ENCODE data around the gene SPIRE1. TPM values are rescaled to one million over a fixed set of nuclear protein-coding genes. Genes with fewer than 3 reads are reported as not detected.

SPIRE1 gene
- polyA plus RNA-seq, 3 donors, result 31.1 to 35.8 (median 34.6) TPM

DNA sequence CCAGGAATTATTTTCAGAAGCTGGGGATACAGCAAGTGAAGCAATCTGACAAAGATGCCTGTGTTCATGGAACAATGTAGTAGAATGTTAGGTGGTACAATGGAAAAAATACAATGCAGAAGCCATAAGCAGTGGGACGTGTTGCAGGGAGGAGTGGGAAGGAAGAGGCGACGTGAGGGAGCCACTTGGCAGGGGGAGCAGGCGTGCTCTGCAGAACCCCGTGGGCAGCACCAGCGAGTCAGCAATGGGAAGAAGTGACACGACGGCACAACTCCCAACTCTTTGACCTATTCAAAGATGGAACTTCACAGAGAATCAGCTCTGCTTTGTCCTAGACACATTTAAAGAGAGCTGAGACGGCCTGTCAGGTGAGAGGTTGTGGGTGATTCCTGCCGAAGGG lies 219.7 kb downstream of the SPIRE1 start:
- DNase-seq (ENCODE audit: extremely low read depth in 1 of 11, low read depth in 9 of 11, low spot score in 4 of 11), result no peak

DNA sequence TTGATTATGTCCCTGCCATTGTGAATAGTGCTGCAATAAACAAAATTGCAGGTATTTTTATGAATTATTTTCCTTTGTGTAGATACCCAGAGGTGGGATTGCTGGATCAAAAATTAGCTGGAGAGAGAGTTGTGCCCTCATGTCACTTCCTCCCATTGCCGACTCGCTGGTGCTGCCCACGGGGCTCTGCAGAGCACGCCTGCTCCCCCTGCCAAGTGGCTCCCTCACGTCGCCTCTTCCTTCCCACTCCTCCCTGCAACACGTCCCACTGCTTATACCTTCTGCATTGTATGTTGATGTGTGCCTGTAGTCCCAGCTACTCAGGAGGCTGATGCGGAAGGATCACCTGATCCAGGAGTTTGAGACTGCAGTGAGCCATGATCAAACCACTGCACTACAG lies 222.0 kb downstream of the SPIRE1 start:
- DNase-seq (ENCODE audit: extremely low read depth in 1 of 11, low read depth in 9 of 11, low spot score in 4 of 11), result no peak

GRCh38 chr18:12434541-12434929 lies 223.4 kb downstream of the SPIRE1 start:
- DNase-seq (ENCODE audit: extremely low read depth in 1 of 11, low read depth in 9 of 11, low spot score in 4 of 11), result no peak

GRCh38 chr18:12433829-12434540 lies 223.9 kb downstream of the SPIRE1 start:
- DNase-seq (ENCODE audit: extremely low read depth in 1 of 11, low read depth in 9 of 11, low spot score in 4 of 11), result no peak

DNA sequence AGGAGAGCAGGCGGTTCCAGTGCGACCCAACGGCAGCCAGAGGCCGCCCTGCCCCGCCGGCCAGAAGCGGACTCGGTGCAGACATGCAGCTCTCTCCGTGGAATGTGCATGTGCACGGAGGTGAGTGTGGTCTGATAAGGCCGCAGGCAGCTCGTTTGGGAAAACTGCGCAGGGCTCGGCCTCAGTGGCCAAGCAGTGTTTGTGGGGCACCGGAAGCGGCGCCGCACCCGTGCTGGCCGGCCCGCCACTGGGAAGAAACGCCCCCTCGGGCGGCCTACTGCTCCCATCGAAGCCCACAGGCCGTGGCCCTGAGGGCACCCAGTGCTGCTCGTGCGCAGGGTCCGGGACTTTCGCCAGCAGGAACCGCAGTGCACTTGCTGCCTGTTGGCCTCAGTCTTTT lies 225.0 kb downstream of the SPIRE1 start:
- DNase-seq (ENCODE audit: extremely low read depth in 1 of 11, low read depth in 9 of 11, low spot score in 4 of 11), result no peak

DNA sequence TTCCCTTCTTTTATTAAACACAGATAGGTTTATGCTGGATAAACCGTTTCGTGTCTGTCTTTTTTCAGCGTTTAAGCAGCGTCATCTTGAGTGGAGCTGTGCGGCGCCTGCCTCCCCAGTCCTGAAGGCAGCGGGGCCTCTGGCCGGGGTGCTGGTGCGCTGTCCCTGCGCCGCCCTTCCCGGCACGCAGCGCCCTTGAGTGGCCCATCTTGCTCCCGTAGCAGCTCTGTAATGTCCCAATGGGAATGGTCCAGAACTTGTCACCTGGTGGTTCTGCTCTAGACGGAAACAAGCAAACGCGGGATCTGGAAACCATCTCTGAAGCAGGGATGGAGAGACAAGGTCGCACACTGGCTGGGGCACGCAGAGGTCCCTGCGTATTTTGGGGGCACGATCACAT lies 225.7 kb downstream of the SPIRE1 start:
- no peak for DNase-seq (ENCODE audit: extremely low read depth in 1 of 11, low read depth in 9 of 11, low spot score in 4 of 11)

DNA sequence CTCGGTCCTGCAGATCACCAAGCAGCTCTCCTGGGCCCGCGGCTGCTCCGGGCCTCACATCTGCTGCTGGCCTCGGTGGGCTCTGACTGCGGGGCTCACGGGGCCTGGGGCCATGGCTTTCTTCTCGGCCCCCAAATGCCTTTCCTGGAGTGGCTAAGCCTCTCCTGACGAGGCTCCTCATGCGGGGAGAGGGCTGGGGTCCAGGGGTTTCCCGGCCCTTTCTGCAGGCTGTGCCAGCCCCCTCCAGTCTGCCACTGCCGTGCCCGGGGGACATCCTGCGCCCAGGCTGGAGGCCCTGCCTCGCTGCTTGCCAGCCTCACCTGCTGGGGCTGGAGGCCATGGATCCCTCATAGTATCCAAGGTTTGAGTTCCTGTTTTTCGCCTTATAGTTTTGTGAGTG lies 226.3 kb downstream of the SPIRE1 start:
- no peak for DNase-seq (ENCODE audit: extremely low read depth in 1 of 11, low read depth in 9 of 11, low spot score in 4 of 11)

- no peak for DNase-seq (ENCODE audit: extremely low read depth in 1 of 11, low read depth in 9 of 11, low spot score in 4 of 11)
These were observed 227.5 kb downstream of the SPIRE1 start for GRCh38 chr18:12430137-12430990.

DNA sequence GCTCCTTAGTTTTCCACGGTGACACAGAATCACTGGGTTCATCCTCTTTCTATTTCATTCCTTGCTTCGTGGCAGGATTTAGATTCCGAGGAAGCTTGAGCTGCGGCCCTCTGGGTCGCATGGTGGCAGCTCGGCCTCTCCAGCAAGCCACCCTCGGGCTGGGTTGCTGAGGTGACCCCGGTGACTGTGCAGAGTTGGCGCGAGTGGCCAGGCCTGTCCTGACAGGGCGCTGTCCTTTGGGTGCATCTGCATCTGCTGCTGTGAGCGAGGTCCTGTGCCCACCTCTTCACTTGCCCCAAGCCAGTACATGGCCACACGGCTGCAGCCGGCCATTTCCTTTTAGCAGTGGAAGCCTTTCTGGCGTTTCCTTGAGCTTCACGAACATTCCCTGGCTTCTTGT lies 228.4 kb downstream of the SPIRE1 start:
- DNase-seq (ENCODE audit: extremely low read depth in 1 of 11, low read depth in 9 of 11, low spot score in 4 of 11), result no peak

DNA sequence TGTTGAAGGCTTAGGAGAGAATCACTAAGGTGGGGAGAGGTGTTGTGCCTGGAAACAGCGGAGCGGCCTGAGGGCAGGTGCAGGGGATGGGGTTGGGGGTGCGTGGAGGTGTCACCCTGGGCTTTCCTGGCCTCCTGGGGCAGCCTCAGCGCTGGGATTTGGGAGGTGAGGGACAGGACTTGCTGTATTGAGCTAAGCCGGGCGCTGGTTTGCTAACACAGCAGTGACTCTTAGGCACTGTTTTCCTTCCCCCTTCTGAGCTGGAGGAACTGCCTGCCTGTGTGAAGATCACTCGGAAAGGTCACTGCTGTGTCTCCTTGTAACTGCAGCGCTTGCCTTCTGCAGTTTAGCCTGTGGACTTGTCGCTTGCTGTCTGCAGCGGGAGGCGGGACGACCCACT lies 229.0 kb downstream of the SPIRE1 start:
- DNase-seq (ENCODE audit: extremely low read depth in 1 of 11, low read depth in 9 of 11, low spot score in 4 of 11), result no peak

GRCh38 chr18:12426924-12427323 lies 231.0 kb downstream of the SPIRE1 start:
- DNase-seq (ENCODE audit: extremely low read depth in 1 of 11, low read depth in 9 of 11, low spot score in 4 of 11), result no peak

- no peak for DNase-seq (ENCODE audit: extremely low read depth in 1 of 11, low read depth in 9 of 11, low spot score in 4 of 11)
These were observed 233.7 kb downstream of the SPIRE1 start for GRCh38 chr18:12424252-12424651.

DNA sequence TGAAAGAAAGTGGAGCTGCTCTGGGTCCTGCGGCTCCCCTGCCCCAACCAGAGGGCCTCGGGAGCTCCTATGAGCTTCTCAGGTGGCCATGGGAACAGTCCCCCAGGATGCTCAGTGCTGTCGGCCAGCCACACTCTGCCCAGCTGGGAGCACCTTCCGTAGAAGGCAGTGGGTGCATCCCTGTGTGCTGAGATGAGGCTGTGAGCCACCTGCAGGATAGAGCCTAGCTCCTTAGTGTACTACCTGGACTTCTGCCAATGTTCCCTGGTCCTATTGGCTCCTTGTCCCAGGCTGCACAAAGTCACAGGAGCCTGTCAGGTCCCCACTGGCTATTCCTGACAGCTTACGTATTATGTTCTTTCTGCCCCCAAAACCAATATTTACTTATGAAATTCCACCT lies 234.1 kb downstream of the SPIRE1 start:
- no peak for DNase-seq (ENCODE audit: extremely low read depth in 1 of 11, low read depth in 9 of 11, low spot score in 4 of 11)

DNA sequence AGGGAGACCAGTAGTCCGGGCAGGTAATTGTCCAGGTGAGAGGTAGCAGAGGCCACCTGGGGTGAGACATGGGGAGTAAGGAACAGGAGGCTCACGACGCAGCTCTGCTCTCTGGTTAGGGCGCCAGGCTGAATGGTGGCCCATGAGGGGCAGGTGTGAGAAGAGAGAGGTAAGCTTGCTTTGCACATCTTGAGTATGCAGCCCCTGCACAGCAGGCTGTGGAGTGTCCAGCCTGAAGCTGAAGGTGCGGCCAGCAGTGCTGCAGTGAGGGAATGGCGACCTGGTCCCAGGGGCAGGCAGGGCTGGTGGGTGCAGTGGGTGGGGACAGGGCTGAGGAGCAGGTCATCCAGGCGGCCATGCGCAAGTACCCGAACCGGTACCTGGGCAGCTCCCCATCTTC lies 234.5 kb downstream of the SPIRE1 start:
- no peak for DNase-seq (ENCODE audit: extremely low read depth in 1 of 11, low read depth in 9 of 11, low spot score in 4 of 11)

- no peak for DNase-seq (ENCODE audit: extremely low read depth in 1 of 11, low read depth in 9 of 11, low spot score in 4 of 11)
These were observed 235.0 kb downstream of the SPIRE1 start for GRCh38 chr18:12422936-12423335.

DNA sequence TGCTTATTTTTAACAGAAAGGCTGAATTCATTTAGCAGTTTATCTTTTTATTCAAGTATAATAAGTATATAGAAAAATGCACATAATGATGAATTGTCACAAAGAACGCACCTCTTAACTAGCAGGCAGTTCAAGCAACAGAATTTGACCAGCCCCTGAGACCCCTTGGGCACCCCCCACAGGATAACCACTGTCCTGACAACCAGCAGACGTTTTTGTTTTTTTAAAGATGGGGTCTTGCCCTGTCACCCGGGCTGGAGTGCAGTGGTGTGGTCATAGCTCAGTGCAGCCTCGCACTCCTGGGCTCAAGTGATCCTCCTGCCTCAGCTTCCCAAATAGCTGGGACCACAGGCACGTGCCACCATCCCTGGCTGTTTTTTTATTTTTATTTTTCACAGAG lies 236.2 kb downstream of the SPIRE1 start:
- no peak for DNase-seq (ENCODE audit: extremely low read depth in 1 of 11, low read depth in 9 of 11, low spot score in 4 of 11)

GRCh38 chr18:12420821-12421421 lies 237.0 kb downstream of the SPIRE1 start:
- DNase-seq (ENCODE audit: extremely low read depth in 1 of 11, low read depth in 9 of 11, low spot score in 4 of 11), result peak in 8 of 11 donors; percentile 28 to 55 (median 39)

DNA sequence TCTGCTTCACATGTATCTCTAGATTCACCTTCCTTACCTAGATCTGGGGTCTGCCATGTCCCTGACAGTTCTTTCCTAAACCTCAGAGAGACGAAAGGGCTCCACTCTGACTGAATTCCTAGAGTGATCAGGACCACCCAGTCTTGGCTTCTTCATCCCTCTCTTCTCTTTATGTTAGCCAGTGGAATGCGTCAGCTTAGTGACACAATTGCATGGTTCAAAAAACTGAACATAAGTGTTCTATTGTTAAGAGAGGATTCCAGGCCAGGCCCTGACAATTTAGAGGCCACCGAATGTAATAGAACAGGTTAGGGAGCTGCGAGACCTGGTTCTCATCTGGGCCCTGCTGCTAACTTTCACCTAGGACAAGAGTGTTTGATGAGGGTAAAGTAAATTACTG lies 240.2 kb downstream of the SPIRE1 start:
- no peak for DNase-seq (ENCODE audit: extremely low read depth in 1 of 11, low read depth in 9 of 11, low spot score in 4 of 11)

DNA sequence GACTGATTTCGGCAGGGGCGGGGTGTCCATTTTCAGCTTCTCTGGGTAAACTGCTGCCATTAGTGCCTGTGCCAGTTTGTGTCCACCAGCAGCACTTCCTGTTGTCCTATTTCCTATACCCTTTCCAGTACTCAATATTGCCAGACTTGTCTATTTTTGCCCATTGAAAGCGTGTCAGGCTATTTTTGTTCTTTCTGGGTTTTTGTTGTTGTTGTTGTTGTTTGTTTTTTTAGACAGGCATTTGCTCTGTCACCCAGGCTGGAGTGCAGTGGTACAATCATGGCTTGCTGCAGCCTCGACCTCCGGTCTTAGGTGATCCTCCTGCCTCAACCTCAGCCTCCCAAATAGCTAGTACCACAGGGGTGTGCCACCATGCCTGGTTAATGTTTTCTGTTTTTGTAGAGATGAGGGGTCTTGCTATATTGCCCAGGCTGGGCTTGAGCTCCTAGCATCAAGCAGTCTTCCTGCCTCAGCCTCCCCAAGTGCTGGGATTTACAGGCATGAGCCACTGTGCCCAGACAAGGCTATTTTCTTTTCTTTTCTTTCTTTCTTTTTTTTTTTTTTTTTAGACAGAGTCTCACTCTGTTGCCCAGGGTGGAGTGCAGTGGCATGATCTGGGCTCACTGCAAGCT lies 241.7 kb downstream of the SPIRE1 start:
- no peak for DNase-seq (ENCODE audit: extremely low read depth in 1 of 11, low read depth in 9 of 11, low spot score in 4 of 11)

DNA sequence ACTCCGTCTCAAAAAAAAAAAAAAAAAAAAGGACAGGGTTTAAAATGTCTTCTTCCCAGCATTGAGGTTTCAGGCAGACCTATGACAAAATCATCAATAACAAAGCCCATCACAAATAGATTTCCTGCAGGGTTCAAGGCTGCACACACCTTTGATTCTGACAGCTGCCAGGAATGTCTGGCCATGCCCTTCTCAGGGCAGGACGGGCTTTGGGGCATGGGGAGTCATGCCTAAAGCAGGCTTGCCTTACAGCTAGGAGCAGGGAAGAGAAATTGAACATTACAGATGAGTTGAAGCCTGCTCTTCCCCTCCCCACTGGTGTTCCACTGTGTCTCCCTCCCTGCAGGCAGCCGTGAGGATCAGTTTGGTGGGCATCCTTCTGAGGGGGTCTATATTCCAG lies 246.5 kb downstream of the SPIRE1 start:
- DNase-seq (ENCODE audit: extremely low read depth in 1 of 11, low read depth in 9 of 11, low spot score in 4 of 11), result no peak

Measured in renal cortex interstitium (tissue), 11 donors.